IPS-NIHi11 (cell line): ENCODE measurements around the gene GOLGA3.

Experiments used
- DNase-seq: peaks from one replicate; pipeline ENCODE4 v3.0.0; 2012; ENCODE audit warnings: mixed read lengths, low spot score

GOLGA3 gene

GRCh38 chr12:132747896-132748295 is 80.8 kb downstream of the GOLGA3 start:
- no peak for DNase-seq

GRCh38 chr12:132747395-132747794 is 81.3 kb downstream of the GOLGA3 start:
- DNase-seq, result no peak

DNA sequence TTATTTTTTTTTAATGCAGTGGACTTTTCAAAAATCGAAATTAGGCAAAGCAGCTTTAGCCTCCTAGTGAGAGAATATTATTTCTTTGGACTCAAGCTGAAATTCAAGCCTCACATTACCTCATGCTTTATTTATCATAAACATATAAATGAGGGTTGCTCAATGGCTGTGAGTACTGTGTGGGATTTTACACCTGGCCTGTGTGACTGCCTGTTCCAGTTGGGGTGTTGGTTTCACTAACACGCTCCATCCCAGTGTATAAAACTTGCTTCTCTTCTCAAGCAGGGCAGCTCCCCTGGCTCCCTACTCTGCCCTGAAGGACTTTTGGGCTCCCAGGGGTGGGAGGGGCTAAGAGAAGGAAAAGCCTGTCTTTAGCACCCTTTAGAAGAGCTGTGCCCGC is 82.1 kb downstream of the GOLGA3 start:
- no peak for DNase-seq

- no peak for DNase-seq
These were observed 84.8 kb downstream of the GOLGA3 start for GRCh38 chr12:132743831-132744230.

DNA sequence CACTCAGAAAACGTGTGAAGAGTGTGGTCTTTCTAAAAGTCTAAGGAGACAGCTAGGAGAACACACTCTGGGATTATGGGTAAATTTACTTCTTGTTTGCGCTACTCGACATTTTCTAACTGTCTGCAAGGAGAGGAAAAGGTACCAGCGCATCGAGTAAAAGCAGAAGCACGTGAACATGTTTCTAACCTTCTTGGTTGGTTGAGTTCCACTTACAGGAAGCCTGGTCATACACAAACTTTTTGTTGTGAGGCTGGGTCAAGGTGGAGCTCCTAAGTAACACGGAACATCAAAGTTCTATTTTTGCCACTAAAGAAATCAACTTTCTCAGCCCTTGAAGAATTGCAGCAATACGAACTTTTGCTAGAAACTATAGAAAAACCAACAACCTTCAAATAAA is 87.0 kb downstream of the GOLGA3 start:
- no peak for DNase-seq

- no peak for DNase-seq
These were observed 88.0 kb downstream of the GOLGA3 start for GRCh38 chr12:132740652-132741051.

DNA sequence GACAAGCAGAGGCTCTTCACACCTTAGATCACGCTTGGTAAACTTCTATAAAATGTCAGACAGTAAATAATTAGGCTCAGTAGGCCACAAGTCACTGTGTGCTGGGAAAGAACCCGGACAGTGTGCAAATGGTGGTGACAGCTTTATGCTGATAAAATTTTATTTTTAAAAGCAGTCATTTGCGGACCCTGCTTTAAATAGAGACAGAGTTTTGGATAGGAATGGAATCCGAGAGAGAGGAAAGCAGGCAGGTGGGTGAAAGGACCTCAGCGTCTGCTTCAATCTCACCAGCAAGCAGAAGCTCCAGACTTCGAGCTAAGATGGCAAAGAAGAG is 88.4 kb downstream of the GOLGA3 start:
- no peak for DNase-seq

- DNase-seq, result no peak
These were observed 88.9 kb downstream of the GOLGA3 start for GRCh38 chr12:132739600-132740312.

GRCh38 chr12:132736913-132737312 is 91.8 kb downstream of the GOLGA3 start:
- DNase-seq, result no peak

GRCh38 chr12:132736378-132736777 is 92.3 kb downstream of the GOLGA3 start:
- DNase-seq, result no peak

DNA sequence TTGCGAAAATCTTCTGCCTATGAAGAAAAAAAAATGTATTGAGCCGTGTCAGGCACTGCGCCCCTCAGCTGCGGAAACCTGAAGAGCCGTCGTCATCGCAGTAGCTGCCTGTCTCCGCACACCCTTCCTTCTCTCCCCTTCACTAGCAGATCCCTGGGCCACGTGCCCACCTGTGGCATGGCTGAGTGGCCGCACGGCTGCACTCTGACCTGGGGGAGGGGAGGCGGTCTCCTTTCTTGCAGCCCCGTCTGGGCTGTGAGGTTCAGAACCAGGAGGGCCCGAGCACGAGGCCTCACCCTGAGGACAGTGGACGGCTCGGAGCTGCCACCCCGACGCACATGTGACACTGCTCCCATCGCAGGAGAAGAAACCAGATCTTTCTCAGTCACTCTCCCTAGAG is 93.2 kb downstream of the GOLGA3 start:
- DNase-seq, result no peak

DNA sequence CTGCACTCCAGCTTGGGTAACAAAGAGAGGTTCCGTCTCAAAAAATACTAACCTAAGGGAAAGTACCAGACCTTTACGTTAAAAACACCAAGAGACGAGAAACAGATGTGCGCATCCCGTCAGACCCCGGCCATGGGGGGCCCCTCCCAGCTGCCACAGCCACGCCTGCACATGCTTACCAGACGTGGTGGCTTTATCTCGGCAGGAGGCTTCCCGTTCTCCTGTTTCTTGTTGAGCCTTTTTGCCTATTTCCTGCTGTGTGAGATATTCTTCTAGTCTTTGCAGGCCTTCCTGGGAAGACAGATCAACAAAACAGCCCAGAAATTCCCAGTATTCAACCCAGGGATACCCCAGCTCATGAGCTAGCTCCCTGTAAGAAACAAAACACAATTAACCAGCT is 94.5 kb downstream of the GOLGA3 start:
- no peak for DNase-seq

DNA sequence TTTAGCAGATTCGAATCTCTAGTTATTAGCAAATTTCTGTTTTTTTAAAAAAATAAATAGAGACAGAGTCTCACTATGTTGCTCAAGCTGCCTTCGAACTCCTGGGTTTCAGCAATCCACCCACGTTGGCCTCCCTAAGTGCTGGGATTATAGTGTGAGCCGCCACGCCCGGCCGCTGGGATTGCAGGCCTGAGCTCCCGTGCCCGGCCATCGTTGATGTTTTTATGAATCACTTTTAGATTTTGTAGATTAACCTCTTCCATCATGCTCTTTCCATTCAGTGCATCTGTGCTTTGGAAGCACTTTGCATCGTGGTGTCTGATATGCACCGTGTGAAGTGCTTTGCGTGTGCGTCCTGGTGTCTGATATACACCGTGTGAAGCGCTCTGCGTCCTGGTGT is 97.1 kb downstream of the GOLGA3 start:
- DNase-seq, result no peak

DNA sequence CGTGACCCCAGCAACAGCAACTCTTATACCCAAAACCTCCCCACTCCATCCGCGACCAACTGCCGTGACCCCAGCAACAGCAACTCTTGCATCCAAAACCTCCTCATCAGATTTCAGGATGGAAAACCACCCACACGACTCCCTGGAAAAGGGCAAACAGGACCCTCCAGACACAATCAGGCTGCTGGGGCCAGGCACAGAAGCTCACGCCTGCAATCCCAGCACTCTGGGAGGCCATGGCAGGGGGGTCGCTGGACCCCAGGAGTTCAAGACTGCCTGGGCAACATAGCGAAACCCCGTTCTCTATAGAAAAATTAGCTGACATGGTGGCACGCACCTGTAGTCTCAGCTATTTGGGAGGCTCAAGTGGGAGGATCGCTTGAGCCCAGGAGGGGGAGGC is 98.3 kb downstream of the GOLGA3 start:
- DNase-seq, result no peak

DNA sequence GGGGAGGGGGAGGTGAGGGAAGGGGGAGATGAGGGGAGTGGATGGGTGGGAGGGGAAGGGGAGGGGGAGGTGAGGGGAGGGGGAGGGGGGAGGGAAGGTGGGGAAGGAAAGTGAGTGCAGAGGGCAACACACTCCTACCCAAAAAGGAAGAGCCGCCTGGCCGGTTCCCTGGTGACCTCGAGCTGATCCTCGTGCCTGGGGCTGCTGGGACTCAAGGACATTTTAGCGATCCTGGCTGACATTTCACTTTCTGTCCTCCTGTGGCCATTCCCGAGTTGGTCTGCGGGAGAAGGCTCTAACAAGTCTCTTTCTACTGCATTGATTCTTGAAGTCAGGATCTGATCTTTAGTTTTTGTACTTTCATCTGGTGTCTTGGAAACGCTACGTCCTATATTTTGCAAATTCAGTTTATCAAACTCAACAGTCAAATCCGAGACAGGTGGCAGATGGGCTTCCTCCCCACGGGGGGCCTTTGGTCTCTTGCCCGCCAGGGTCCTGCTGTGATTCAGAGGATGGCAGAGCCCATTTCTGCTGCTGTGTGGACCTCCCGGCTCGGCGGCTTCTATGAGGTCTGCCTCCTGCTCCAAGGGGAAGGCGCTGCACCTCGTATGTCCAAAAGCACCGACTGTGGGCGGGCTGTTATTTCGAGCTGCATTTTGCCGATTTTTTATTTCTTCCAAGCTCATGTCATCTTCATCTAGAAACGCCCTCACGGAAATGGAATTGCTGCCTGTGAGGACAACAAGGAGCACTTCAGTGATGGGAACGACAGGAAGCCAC is 98.9 kb downstream of the GOLGA3 start:
- DNase-seq, result no peak

- DNase-seq, result no peak
These were observed 100.2 kb downstream of the GOLGA3 start for GRCh38 chr12:132728502-132728901.

DNA sequence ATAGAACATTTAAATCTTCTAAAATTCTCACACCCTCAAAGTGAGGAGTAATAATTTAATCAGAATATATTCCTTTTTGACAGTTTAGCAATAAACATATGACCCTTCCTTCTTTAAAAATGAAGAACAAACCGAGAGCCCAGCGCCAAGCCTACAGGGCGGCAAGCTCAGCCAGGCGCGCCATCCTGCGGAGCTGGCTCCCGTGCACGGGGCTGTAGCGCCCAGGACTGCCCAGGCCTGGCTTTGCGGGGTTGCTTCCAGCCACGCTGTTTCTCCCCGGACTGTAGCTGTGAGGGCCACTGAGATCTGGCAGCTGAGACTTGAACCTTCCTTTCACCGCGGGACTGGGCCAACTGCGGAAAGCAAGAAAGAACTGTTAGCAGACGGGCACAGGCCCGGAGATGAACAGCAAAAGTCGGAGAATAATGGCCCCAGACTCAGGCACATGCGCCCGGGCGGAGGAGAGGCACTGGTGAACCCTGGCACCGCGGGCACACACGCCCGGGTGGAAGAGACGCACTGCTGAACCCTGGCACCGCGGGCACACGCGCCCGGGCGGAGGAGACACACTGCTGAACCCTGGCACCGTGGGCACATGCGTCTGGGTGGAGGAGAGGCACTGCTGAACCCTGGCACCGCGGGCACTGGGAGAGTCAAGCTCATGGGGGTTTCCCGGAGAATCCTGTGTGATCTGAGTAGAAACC is 101.4 kb downstream of the GOLGA3 start:
- DNase-seq, result no peak

- DNase-seq, result no peak
These were observed 102.3 kb downstream of the GOLGA3 start for GRCh38 chr12:132726386-132726785.

GRCh38 chr12:132724506-132725241 is 104.0 kb downstream of the GOLGA3 start:
- DNase-seq, result no peak

GRCh38 chr12:132723764-132724140 is 104.9 kb downstream of the GOLGA3 start:
- DNase-seq, result no peak

- no peak for DNase-seq
These were observed 105.5 kb downstream of the GOLGA3 start for GRCh38 chr12:132723015-132723763.
